Activated CD8-positive, alpha-beta memory T cell treated with anti-CD3 and anti-CD28 coated beads, Interleukin-2, amount 10 ng/mL, durations not matched to agents 7 days and 5 days (primary cell): ENCODE data around the gene GCNT1. TPM values are rescaled to one million over a fixed set of nuclear protein-coding genes. Genes with fewer than 3 reads are reported as not detected.

ENCODE experiments used
- ATAC-seq: fragments of 150-1000 bp; cut with Tn5 transposase; one replicate; pipeline ENCODE4 v1.10.0; 2021; ENCODE audit warnings: moderate library complexity
- CTCF ChIA-PET: fragments of 350-600 bp; sonication (Branson Sonifier 250); formaldehyde crosslinking; loops from one replicate; lab custom pipeline; 2021; ENCODE audit warnings: antibody characterized with exemption; lab: Charles Lee
- DNase-seq: peaks from one replicate; pipeline ENCODE4 v3.0.0-alpha.2; 2020
- H3K27ac Mint-ChIP-seq: one replicate; pipeline ENCODE4 v1.8.0; 2021; ENCODE audit warnings: mild to moderate bottlenecking, mixed read lengths
- H3K27me3 Mint-ChIP-seq: one replicate; pipeline ENCODE4 v1.8.0; 2021; ENCODE audit warnings: mixed read lengths
- H3K36me3 Mint-ChIP-seq: one replicate; pipeline ENCODE4 v1.8.0; 2021; ENCODE audit warnings: mild to moderate bottlenecking, mixed read lengths
- H3K4me1 Mint-ChIP-seq: one replicate; pipeline ENCODE4 v1.8.0; 2021; ENCODE audit warnings: mixed read lengths
- H3K4me3 Mint-ChIP-seq: one replicate; pipeline ENCODE4 v1.8.0; 2021; ENCODE audit warnings: mild to moderate bottlenecking, moderate library complexity, mixed read lengths
- H3K9me3 Mint-ChIP-seq: one replicate; pipeline ENCODE4 v1.8.0; 2022; ENCODE audit warnings: low read depth, mixed read lengths
- total RNA-seq, 2 experiments: library from RNA; stranded (reverse); gene quantifications; one replicate each; pipeline ENCODE4 v1.2.3, GENCODE V29; 2021

The GCNT1 gene
- total RNA-seq, 2 experiments from 2014 or later: 23.0 to 25.0 TPM

DNA sequence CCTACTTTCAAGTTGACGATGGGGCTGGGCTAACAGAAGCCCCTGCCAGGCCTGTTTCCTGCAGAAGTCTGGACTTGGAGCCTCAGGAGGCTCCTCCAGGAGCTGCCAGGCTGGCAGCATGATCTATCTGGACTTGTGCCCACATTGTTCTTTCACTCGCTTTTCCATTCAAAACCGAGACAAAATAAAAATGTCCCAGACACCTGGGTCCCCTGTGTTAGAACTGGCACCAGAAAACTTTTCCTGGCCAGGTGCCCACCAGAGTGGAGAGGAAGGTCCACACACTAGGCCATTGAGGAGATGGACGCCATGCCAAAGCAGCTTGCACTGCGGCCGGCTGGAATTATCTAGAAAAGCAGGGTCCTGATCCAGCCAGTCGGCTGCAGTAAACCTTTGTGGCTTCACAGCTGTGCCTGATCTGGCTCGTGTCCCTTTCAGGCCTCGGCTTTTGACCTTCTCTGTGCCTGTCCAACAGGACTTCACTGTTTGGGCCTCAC lies 78.2 kb downstream of the GCNT1 start:
- Mint-ChIP-seq H3K27ac (no peak overlapping the region), H3K36me3 (peaks cover 2% of the 10 kb centered on the region), H3K9me3 (no peaks in the 10 kb centered on the region), H3K4me1 (peaks cover 23% of the 10 kb centered on the region), H3K27me3 (no peaks in the 10 kb centered on the region), H3K4me3 (no peak overlapping the region)
- ATAC-seq (no peak), DNase-seq (no peak)
- CTCF ChIA-PET: no interaction called here

DNA sequence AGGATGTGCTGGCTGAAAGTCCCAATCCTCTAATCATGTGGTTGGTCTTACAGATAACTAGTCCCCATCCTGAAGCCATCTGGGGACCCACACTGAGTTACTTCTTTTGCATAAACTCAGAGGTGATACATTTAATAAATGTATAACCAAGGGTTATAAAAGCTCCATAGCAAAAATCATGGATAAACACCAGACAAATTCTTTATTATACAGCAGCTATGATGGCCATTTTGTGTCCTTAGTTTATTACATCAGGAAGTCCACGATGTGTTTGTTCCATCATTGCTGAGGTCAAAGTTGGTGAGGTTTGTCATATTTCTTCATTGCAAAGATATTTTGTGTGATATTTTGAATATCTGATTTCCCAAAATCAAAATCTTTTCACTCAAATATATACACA lies 80.2 kb downstream of the GCNT1 start:
- peaks cover 3% of the 10 kb centered on the region for H3K36me3 Mint-ChIP-seq

DNA sequence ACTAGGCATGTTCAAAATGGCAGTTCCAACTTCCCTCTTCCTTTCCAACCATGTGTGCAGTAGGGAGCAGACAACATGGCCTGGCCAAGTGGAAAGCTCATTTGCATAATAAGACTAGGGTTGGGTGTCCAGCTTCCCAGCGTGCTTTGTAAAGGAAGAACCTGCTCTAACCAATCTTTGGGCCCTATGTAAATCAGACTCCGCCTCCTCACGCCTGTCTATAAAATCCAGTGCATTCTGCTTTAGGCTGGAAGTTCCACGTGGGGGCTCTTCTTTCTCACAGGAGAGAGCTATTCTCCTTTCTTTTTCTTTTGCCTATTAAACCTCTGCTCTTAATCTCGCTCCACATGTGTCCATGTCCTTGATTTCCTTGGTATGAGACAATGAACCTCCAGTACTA lies 83.4 kb downstream of the GCNT1 start:
- H3K36me3 Mint-ChIP-seq: peaks cover 5% of the 10 kb centered on the region
- peaks cover 4% of the 10 kb centered on the region for H3K4me1 Mint-ChIP-seq
- no peak overlapping the region for H3K4me3 Mint-ChIP-seq
- DNase-seq: no peak
- no peaks in the 10 kb centered on the region for H3K9me3 Mint-ChIP-seq
- no peaks in the 10 kb centered on the region for H3K27me3 Mint-ChIP-seq
- no peak for ATAC-seq
- CTCF ChIA-PET: interaction anchor here (2.1 kb wide), 1 partner anchor 9 kb away, joined by 6 read pairs; no protein-coding TSS in a partner anchor
- no peak overlapping the region for H3K27ac Mint-ChIP-seq

More for the DNA sequence above, 80.2 kb downstream of the GCNT1 start:
- ATAC-seq: no peak
- Mint-ChIP-seq H3K9me3 (no peaks in the 10 kb centered on the region), H3K4me3 (no peak overlapping the region), H3K27me3 (no peaks in the 10 kb centered on the region), H3K4me1 (peaks cover 6% of the 10 kb centered on the region), H3K27ac (no peak overlapping the region)
- no peak for DNase-seq
- CTCF ChIA-PET: no interaction called here

DNA sequence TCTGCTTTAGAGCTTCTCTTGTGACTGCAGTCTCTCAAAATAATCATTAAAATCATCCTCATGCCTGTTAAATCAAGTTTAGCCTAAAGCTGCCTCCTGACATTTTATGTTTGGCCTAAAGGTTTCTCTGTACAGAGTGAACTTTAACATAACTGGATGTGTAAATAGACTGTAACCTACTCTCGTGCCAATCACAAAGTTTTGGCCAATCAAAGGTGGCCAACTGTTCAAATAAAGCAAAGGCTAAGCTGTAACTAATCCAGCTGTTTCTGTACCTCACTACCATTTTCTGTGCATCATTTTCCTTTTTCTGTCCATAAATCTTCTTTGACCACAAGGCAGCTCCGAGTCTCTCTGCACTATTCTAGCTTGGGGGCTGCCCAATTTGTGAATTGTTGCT lies 86.2 kb downstream of the GCNT1 start:
- Mint-ChIP-seq H3K27ac (no peak overlapping the region), H3K36me3 (peaks cover 7% of the 10 kb centered on the region), H3K4me1 (peaks cover 1% of the 10 kb centered on the region), H3K4me3 (no peak overlapping the region), H3K9me3 (no peaks in the 10 kb centered on the region), H3K27me3 (peaks cover under 1% of the 10 kb centered on the region)
- DNase-seq (no peak), ATAC-seq (no peak)
- CTCF ChIA-PET: interaction anchor here (1.5 kb wide), 1 partner anchor 19 kb away, joined by 3 read pairs; no protein-coding TSS in a partner anchor

DNA sequence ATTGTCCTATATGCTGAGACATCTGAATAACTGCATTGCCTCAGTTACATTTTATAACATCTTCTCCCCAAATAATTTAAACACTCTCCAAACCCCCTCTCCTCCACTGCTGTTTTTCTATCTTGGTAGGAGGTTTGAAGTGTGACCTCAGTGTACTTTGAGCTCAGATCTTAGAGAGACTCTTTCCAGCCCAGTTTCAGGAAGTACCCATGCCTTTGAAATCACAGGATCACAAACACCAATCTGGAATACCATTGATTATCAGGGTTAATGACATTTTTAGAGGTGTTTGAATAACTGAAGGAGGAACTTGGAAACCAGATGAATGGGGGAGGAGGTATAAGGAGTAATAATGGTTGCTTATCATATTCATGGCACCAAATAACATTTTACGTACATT lies 93.2 kb downstream of the GCNT1 start:
- Mint-ChIP-seq H3K9me3 (no peaks in the 10 kb centered on the region), H3K4me3 (no peak overlapping the region), H3K27ac (no peak overlapping the region), H3K27me3 (peaks cover 2% of the 10 kb centered on the region), H3K4me1 (peaks cover 20% of the 10 kb centered on the region), H3K36me3 (peaks cover 4% of the 10 kb centered on the region)
- CTCF ChIA-PET: interaction anchor here (0.7 to 1.0 kb wide), 2 partner anchors 106 to 1427 kb away, joined by 3 to 4 read pairs; no protein-coding TSS in a partner anchor
- DNase-seq (no peak), ATAC-seq (no peak)

DNA sequence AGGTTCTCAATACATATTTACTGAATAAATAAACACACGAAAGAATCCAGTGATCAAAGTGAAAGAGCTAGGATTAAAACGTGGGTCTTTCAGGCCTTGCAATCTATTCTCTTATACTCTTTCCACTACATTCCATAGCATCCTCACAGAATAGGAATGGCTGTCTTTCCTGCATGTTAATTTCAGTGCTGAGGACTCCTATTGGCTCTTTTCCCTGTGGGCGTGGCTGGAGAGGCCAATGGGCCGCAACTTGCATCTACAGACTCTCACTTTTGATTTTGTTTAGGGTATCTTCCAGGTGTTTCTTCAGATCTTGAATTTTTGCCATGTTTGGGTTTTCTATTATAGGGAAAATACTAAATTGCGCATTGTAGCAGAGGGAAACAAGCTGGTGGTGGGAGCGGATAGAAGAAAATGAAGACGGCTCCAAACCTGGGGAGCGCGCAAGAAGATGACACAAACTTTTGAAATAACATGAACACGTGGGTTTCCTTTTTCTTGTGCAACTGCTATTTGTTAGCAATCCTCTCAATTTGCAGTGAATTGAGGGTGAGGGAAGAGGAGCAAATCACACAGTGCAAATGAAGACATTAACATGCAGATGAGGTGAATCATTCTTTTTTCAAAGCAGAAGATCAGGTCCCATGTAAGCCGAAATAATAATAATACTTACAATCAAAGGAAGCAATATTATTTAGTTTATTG lies 93.9 kb downstream of the GCNT1 start:
- peaks cover 5% of the 10 kb centered on the region for H3K36me3 Mint-ChIP-seq
- H3K27me3 Mint-ChIP-seq: peaks cover 2% of the 10 kb centered on the region

DNA sequence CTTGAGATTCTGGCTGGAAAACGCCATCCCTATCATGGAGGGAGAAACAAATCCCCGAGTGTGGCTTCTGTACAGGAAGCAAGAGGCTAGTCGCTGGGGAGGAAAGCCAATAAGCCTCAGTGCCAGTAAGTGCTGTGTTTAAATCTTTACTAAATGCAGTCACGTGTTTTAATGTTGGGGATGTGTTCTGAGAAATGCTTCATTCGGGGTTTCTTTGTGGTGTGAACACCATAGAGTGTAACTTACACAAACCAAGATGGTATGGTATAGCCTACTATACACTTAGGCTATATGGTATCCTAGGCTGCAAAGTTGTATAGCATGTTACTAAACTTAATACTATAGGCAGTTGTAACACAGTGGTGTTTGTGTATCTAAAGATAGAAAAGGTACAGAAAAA lies 94.7 kb downstream of the GCNT1 start:
- Mint-ChIP-seq H3K9me3 (peaks cover 3% of the 10 kb centered on the region), H3K4me3 (no peak overlapping the region), H3K27ac (peak overlapping the region; percentile 57), H3K36me3 (peaks cover 6% of the 10 kb centered on the region), H3K4me1 (peaks cover 20% of the 10 kb centered on the region), H3K27me3 (peaks cover 5% of the 10 kb centered on the region)
- peak; percentile 85 for ATAC-seq
- CTCF ChIA-PET: interaction anchor here (0.9 to 1.2 kb wide), 2 partner anchors 18 to 22 kb away, joined by 3 to 5 read pairs; no protein-coding TSS in a partner anchor
- DNase-seq: no peak

More for the DNA sequence above, 93.9 kb downstream of the GCNT1 start:
- H3K27ac Mint-ChIP-seq: no peak overlapping the region
- no peaks in the 10 kb centered on the region for H3K9me3 Mint-ChIP-seq
- DNase-seq (no peak), ATAC-seq (no peak)
- CTCF ChIA-PET: interaction anchor here (1.0 kb wide), 1 partner anchor 105 kb away, joined by 4 read pairs; no protein-coding TSS in a partner anchor
- H3K4me1 Mint-ChIP-seq: peaks cover 20% of the 10 kb centered on the region
- H3K4me3 Mint-ChIP-seq: no peak overlapping the region

Other genes with a start within 250 kb of the GCNT1 start
- 10 to 100 TPM; 17.0 to 19.0 TPM for gene RFK, start 64.8 kb upstream of the GCNT1 start, total RNA-seq